WERI-Rb-1 (cell line): ENCODE results near the gene SPANXN3.
"Not testable (repeated sequence)": the region's sequence is repeated elsewhere in the genome, so short reads cannot be mapped to it uniquely, and the experiment has no call there.

Experiments
- DNase-seq: peaks from one replicate; pipeline ENCODE4 v3.0.0-alpha.2; 2020
- H3K27ac ChIP-seq: fragments of 250-450 bp; sonication (Bioruptor Pico); 2 replicates; pipeline ENCODE4 v1.5.1; 2020; ENCODE audit warnings: mild to moderate bottlenecking, moderate library complexity
- H3K27me3 ChIP-seq: fragments of 250-450 bp; sonication (Bioruptor Pico); 2 replicates; pipeline ENCODE4 v1.5.1; 2021; ENCODE audit warnings: mild to moderate bottlenecking, low read depth, moderate library complexity; ENCODE audit not compliant: insufficient read depth, severe bottlenecking
- H3K36me3 ChIP-seq: fragments of 250-450 bp; sonication (Bioruptor Pico); 2 replicates; pipeline ENCODE4 v1.5.1; 2020; ENCODE audit warnings: mild to moderate bottlenecking, moderate library complexity
- H3K4me3 ChIP-seq: 2 replicates; pipeline ENCODE4 v1.5.1; 2011; ENCODE audit warnings: low read depth, mild to moderate bottlenecking, control low read depth, low read length
- H3K9me3 ChIP-seq: fragments of 250-450 bp; sonication (Bioruptor Pico); 2 replicates; pipeline ENCODE4 v1.5.1; 2021; ENCODE audit warnings: mild to moderate bottlenecking, moderate library complexity; ENCODE audit not compliant: severe bottlenecking
- TF ChIP-seq, protein P1 (sequence below): IDR thresholded peaks from 2 replicates; pipeline ENCODE4 v1.5.1; 2011; ENCODE audit warnings: low read depth, mild to moderate bottlenecking, control low read depth, inconsistent platforms, low read length

Gene SPANXN3, protein sequence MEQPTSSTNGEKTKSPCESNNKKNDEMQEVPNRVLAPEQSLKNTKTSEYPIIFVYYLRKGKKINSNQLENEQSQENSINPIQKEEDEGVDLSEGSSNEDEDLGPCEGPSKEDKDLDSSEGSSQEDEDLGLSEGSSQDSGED

DNA sequence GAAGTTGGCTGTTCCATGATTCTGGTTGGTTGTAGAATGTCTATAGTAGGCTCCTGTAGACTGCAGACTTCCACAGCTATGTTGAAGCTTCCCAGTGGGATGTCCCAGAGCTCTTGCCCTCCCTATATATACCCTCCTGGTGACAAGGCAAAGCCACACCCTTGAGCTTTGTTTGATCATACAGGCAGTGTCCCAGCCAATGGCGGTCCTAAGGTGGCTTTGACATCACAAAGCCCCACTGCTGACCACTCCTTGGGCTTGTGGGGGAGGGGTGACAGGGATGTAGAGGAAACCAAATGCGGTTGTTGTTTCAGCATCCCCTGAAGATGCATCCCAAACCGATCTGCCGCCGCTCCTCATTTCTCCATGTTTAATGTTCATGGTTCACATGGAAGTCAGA, at the start of gene SPANXN3:
Gene SPANXN3 (minus strand): TSS at position 101 of the 400 bp plus-strand sequence. CDS start 84 bp downstream, at position 17.
- H3K9me3 ChIP-seq, DNase-seq, H3K27me3 ChIP-seq, H3K27ac ChIP-seq, H3K4me3 ChIP-seq, H3K36me3 ChIP-seq: not testable (repeated sequence)

DNA sequence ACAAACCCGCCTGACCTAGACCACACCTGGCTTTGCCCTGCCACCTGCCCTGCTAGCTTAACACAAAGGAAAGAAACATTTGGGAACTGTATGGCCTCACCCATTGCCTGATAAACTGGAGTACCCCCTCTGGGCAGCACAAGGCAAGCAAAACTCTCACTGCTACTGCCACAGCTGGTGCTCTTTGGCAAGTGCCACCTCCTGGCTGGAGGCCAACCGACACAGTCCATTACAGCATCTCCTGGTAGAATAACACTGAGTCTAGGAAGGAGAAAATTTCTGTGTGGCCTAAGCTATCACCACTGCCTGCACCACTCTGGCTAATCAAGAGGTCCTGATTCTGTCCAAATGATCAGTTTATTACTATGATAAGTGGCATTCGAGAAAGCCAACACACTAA, 18.9 kb upstream of the SPANXN3 start:
- H3K36me3 ChIP-seq, result no peaks in the 10 kb centered on the region
- TF ChIP-seq, protein P1, sequence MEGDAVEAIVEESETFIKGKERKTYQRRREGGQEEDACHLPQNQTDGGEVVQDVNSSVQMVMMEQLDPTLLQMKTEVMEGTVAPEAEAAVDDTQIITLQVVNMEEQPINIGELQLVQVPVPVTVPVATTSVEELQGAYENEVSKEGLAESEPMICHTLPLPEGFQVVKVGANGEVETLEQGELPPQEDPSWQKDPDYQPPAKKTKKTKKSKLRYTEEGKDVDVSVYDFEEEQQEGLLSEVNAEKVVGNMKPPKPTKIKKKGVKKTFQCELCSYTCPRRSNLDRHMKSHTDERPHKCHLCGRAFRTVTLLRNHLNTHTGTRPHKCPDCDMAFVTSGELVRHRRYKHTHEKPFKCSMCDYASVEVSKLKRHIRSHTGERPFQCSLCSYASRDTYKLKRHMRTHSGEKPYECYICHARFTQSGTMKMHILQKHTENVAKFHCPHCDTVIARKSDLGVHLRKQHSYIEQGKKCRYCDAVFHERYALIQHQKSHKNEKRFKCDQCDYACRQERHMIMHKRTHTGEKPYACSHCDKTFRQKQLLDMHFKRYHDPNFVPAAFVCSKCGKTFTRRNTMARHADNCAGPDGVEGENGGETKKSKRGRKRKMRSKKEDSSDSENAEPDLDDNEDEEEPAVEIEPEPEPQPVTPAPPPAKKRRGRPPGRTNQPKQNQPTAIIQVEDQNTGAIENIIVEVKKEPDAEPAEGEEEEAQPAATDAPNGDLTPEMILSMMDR, result no peak
- H3K4me3 ChIP-seq, result no peak overlapping the region
- H3K9me3 ChIP-seq, result no peaks in the 10 kb centered on the region
- DNase-seq, result no peak
- H3K27me3 ChIP-seq, result peaks cover 21% of the 10 kb centered on the region
- no peak overlapping the region for H3K27ac ChIP-seq

DNA sequence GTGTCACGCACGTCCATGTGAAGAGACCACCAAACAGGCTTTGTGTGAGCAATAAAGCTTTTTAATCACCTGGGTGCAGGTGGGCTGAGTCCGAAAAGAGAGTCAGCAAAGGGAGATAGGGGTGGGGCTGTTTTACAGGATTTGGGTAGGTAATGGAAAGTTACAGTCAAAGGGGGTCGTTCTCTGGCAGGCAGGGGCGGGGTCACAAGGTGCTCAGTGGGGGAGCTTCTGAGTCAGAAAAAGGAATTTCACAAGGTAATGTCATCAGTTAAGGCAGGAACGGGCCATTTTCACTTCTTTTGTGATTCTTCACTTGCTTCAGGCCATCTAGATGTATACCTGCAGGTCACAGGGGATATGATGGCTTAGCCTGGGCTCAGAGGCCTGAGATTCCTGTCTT, 15.1 kb downstream of the SPANXN3 start:
- H3K27me3 ChIP-seq, result peaks cover 14% of the 10 kb centered on the region
- not testable (repeated sequence) for H3K36me3 ChIP-seq, DNase-seq, H3K4me3 ChIP-seq, H3K27ac ChIP-seq, H3K9me3 ChIP-seq

DNA sequence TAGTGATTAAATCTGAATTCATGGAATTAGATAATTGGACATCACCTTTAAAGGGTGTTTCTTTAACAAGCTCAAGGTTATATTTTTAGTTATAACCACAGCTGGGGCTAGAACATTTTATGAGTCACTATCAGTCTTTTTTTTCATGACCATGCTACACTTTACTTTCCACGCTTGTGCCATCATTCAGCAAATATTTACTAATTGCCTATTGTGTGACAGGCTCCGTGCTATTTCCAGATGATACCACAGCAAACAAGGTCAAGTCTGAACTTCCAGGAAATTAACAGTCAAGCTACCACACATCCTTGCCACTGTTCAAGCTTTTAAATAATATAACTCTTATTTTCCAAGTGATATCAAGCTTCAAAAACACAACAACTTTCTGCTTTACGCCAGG, 16.5 kb downstream of the SPANXN3 start:
- H3K27me3 ChIP-seq, result peaks cover 14% of the 10 kb centered on the region
- no peak for DNase-seq
- H3K36me3 ChIP-seq, result no peaks in the 10 kb centered on the region
- H3K9me3 ChIP-seq, result no peaks in the 10 kb centered on the region
- no peak overlapping the region for H3K4me3 ChIP-seq
- H3K27ac ChIP-seq, result no peak overlapping the region
- TF ChIP-seq, protein P1, result no peak

DNA sequence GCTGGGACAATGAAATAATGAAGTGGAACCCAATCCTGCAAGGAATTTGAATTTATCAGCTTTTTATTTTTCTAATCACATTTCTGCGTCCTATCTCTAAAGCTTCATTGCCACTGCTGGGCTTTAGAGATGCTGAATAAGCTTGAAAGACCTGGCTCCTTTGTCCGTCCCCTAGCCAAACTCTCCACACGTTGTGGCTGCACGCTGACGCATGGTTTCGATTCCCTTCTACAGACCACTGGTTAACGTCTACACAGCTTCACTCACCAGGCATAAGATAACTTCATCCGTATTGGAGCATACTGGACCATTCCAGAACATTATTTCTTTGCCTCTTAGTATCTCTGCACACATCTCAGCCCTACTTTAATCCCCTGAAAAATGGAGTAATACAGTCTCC, 31.2 kb downstream of the SPANXN3 start:
- peaks cover 2% of the 10 kb centered on the region for H3K27me3 ChIP-seq
- no peak for DNase-seq

DNA sequence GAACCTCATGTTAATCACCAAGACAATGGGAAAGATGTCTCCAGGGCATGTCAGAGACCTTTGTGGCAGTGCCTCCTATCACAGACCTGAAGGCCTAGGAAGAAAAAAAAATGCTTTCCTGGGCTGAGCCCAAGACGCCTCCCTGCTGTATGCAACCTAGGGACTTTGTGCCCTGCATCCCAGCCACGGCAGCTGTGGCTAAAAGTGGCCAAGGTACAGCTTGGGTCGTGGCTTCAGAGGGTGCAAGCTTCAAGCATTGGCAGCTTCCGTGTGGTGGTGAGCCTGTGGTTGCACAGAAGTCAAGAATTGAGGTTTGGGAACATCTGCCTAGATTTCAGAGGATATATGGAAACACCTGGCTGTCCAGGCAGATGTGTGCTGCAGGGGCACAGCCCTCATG, 40.5 kb downstream of the SPANXN3 start:
- Histone ChIP-seq H3K27me3 (peaks cover 30% of the 10 kb centered on the region), H3K36me3 (no peaks in the 10 kb centered on the region), H3K27ac (no peak overlapping the region), H3K4me3 (no peak overlapping the region), H3K9me3 (no peaks in the 10 kb centered on the region)
- DNase-seq, result no peak
- TF ChIP-seq, protein P1, result no peak

More for the DNA sequence above, 31.2 kb downstream of the SPANXN3 start:
- TF ChIP-seq, protein P1, result no peak
- Histone ChIP-seq H3K4me3 (no peak overlapping the region), H3K9me3 (no peaks in the 10 kb centered on the region), H3K36me3 (no peaks in the 10 kb centered on the region), H3K27ac (no peak overlapping the region)

DNA sequence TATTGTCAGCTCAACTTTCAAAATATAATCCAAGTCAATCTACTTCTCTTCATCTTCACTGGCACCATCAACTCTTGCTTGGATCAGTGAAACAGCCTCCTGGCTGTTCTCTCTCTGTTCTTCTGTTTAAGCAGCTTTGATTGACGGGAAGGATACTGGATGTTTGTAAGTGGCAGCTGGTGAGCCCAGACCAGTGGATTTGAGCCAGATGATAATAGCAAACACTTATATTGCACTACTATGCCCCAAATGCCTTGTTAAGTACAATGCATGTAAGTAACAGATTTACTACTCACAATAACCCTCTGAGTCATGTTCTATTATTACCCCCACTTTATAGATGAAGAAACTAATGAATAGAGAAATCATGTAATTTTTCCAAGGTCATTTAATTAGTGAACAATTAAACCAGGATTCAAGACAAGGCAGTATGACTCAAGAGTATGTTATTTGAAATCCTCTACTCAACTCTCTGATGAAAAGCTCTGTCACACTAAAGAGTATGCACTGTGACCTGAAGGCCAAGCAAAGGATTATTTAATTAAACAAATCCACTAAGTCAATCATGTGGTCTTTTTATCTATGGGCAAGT, 44.8 kb downstream of the SPANXN3 start:
- Histone ChIP-seq H3K36me3 (no peaks in the 10 kb centered on the region), H3K9me3 (no peaks in the 10 kb centered on the region), H3K27ac (no peak overlapping the region), H3K27me3 (peaks cover 16% of the 10 kb centered on the region), H3K4me3 (no peak overlapping the region)
- DNase-seq, result no peak
- TF ChIP-seq, protein P1, result no peak
